HG02981 (cell line): ENCODE data around the gene RSBN1.
"Not testable (repeated sequence)": the region's sequence is repeated elsewhere in the genome, so short reads cannot be mapped to it uniquely, and the experiment has no call there.

Experiments used
- ATAC-seq: cut with Tn5 transposase; IDR thresholded peaks from one replicate; pipeline ENCODE4 v1.9.1; 2021; ENCODE audit warnings: mild to moderate bottlenecking, moderate library complexity; ENCODE audit not compliant: unreplicated experiment

Gene RSBN1

DNA sequence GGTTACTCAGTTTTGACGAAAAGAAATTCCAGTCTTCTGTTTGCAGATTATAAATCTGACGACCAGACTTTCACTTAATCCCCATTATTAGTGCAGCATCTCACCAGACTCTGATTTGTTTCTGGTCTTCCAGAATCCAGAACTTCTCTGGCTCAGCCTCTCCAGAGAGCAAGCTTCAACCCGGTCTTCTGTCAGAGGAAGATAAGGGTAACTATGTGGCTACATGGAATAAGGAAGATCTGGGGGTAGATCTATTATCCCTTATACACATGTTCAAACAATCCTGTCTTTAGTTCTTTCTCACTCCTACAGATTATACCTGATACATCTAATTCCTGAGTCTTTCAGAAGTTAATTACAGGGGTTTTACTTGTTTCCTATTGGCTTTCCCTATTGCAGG, 62.9 kb downstream of the RSBN1 start:
- ATAC-seq: no peak

DNA sequence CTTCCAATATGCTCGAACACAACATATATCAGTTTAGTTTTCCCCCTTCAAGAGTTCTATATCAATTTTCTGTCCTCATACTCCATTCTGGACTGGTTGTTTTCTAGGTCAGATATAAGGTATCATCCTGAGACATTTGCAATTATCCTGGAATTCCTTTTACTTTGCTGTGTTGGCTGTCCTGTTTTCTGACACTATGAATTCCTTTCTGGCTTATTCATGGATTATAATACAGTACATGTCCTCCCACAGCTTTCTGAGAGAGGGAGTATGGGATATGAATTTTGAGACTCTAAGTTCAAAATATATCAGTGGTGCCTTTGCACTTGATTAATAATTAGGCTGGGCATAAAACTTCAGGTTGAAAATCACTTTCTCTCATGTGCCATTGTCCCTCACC, 64.9 kb downstream of the RSBN1 start:
- ATAC-seq: no peak

DNA sequence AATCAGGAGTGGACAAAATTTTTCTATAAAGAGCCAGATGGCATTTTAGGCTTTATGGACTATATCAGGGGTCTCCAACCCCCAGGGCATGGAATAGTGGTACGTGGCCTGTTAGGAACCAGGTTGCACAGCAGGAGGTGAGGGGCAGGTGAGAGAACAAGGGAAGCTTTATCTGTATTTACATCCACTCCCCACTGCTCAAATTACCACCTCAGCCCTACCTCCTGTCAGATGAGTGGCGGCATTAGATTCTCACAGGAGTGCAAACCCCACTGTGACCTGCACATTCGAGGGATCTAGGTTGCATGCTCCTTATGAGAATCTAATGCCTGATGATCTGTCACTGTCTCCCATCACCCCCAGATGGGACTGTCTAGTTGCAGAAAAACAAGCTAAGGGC, 66.9 kb downstream of the RSBN1 start:
- no peak for ATAC-seq

DNA sequence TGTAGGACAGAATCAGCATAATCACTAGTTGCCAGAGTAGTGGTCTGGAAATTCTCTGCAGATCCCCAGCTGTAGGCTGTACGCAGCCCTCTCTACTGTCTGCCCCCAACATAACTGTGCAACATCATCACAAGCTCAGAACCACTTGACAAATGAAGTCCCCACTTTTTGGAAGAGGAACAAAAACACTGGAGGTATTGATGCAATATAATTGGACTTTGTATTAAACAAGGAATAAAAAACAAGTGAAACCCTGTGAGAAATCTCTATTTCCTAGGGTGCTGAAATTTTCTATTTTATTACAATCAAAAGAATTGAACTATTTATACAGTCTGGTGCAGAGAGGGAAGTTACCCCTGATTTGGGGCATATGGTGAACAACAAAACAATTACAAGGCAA, 68.2 kb downstream of the RSBN1 start:
- no peak for ATAC-seq

- peak; percentile 54 for ATAC-seq
Observed at GRCh38 chr1:113742515-113742914, 69.8 kb downstream of the RSBN1 start.

DNA sequence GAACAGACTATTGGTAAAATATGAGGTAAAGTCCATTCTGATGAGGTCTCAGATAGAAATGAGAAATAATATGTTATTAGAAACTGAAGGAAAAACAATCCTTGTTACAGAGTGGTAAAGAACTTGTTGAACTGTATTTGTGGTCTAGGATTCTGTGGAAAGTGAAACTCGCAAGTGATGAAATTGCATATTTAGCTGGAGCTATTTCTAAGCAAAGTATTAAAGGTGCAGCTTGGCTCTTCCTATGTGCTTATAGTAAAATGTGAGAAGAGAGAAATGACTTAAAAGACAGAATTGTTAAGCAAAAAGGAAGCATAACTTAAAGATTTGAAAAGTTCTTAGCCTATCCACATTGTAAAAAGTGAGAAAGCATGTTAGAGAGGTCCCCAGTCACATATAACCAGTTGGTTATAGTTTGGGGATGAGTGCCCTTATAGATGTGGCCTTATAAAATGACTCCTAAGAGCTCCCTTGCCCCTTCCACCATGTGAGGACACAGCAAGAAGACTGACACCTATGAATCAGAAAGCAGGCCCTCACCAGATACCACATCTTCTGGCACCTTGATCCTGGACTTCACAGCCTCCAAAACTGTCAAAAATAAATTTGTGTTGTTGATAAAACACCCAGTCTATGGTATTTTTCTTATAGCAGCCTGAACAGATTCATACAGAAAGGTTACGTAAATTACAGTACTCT, 77.8 kb downstream of the RSBN1 start:
- ATAC-seq: no peak

GRCh38 chr1:113732802-113733201, 79.5 kb downstream of the RSBN1 start:
- ATAC-seq: no peak

DNA sequence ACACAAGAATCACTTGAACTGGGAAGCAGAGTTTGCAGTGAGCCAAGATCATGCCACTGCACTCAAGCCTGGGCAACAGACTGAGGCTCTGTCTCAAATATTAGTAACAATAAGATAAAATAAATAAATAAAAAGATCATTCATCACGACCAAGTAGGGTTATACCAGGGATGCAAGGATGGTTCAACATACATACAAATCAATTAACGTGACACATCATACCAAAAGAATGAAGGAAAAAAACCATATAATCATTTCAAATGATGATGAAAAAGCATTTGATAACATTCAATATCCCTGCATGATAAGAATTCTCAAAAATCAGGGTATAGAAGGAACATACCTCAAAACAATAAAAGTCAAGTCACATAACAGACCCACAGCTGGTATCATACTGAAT, 91.3 kb downstream of the RSBN1 start:
- ATAC-seq: no peak

- not testable (repeated sequence) for ATAC-seq
Observed at GRCh38 chr1:113718621-113719020, 93.7 kb downstream of the RSBN1 start.

- ATAC-seq: not testable (repeated sequence)
Observed at GRCh38 chr1:113717506-113717905, 94.8 kb downstream of the RSBN1 start.

DNA sequence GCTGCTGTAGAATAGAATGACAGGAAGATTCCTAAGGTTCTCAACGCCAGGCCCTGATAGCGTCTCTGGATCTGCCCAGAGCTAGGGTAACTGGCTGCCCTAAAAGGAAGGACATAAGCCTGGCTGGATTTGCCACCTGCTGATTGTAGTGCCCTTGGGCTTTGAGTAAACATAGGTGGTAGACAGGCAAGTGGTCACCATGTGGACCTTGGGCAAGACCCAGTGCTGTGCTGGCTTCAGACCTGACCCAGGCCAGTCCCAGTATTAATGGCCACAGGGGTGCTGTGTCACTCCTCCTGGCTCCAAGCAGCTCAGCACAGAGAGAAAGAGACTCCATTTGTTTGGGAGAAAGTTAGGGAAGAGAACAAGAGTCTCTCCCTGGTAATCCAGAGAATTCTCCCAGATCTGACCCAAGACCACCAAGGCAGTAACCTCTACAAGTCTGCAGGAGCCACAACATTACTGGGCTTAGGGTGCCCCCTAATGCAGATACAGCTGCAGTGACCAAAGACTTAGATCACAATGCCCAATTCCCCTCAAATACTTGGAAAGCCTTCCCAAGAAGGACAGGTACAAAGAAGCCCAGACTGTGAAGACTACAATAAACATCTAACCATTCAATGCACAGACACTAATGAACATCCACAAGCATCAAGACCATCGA, 97.5 kb downstream of the RSBN1 start:
- no peak for ATAC-seq
